Smooth muscle cell (in vitro differentiated cells): Measurements from ENCODE around the gene MXD1. TPM values are rescaled to one million over a fixed set of nuclear protein-coding genes. Genes with fewer than 3 reads are reported as not detected.

Source experiments
- DNase-seq: peaks from one replicate; lab custom pipeline; 2025; ENCODE audit not compliant: unreplicated experiment; lab: John Stamatoyannopoulos, UW
- H2AFZ ChIP-seq: fragments of 200-600 bp; sonication (generic); 2 replicates; pipeline ENCODE4 v1.6.0; 2016; ENCODE audit warnings: antibody characterized with exemption, low read depth, mild to moderate bottlenecking
- H3F3A ChIP-seq: fragments of 200-600 bp; sonication (generic); 2 replicates; pipeline ENCODE4 v1.6.0; 2017; ENCODE audit warnings: antibody characterized with exemption, low read depth
- H3K27ac ChIP-seq: fragments of 200-600 bp; sonication (generic); 2 replicates; pipeline ENCODE4 v1.5.1; 2016; ENCODE audit warnings: low read depth, mild to moderate bottlenecking
- H3K27me3 ChIP-seq: fragments of 200-600 bp; sonication (generic); 2 replicates; pipeline ENCODE4 v1.6.1; 2016; ENCODE audit warnings: low read depth, mild to moderate bottlenecking
- H3K36me3 ChIP-seq: fragments of 200-600 bp; sonication (generic); 2 replicates; pipeline ENCODE4 v1.5.1; 2016; ENCODE audit warnings: low read depth
- H3K4me1 ChIP-seq: fragments of 200-600 bp; sonication (generic); 2 replicates; pipeline ENCODE4 v1.5.1; 2016; ENCODE audit warnings: low read depth
- H3K4me2 ChIP-seq: fragments of 200-600 bp; sonication (generic); 2 replicates; pipeline ENCODE4 v1.6.0; 2016; ENCODE audit warnings: mild to moderate bottlenecking
- H3K4me3 ChIP-seq: fragments of 200-600 bp; sonication (generic); 2 replicates; pipeline ENCODE4 v1.5.1; 2016; ENCODE audit warnings: mild to moderate bottlenecking
- H3K79me2 ChIP-seq: fragments of 200-600 bp; sonication (generic); 2 replicates; pipeline ENCODE4 v1.6.0; 2016; ENCODE audit warnings: low read depth, mild to moderate bottlenecking
- H3K9ac ChIP-seq: fragments of 200-600 bp; sonication (generic); 2 replicates; pipeline ENCODE4 v1.6.0; 2016; ENCODE audit warnings: low read depth
- H3K9me3 ChIP-seq: fragments of 200-600 bp; sonication (generic); replicated peaks from 2 replicates; pipeline ENCODE4 v1.5.1; 2016; ENCODE audit warnings: low read depth
- H4K20me1 ChIP-seq: fragments of 200-600 bp; sonication (generic); 2 replicates; pipeline ENCODE4 v1.6.0; 2016; ENCODE audit warnings: low read depth
- WGBS: methylation state at CpG from one replicate; pipeline ENCODE4 v1.1.7; 2016; ENCODE audit warnings: low lambda C conversion rate; 5-methylcytosine and 5-hydroxymethylcytosine counted together
- polyA plus RNA-seq: library from polyadenylated mRNA; unstranded; fragments of >200 nt; fragmentation: Nextera tagmentation; extraction: Ambion mirVana; gene quantifications from 2 replicates; pipeline ENCODE4 v1.2.1, GENCODE V29; 2016
- total RNA-seq: library from RNA; depleted of rRNA; stranded (reverse); fragments of >200 nt; gene quantifications from 2 replicates; pipeline ENCODE4 v1.2.3, GENCODE V29; 2014
- TF ChIP-seq, protein P1 (sequence below): fragments of 200-600 bp; sonication (generic); IDR thresholded peaks from 2 replicates; pipeline ENCODE4 v1.5.1; 2017; ENCODE audit warnings: borderline replicate concordance, mild to moderate bottlenecking, antibody characterized with exemption; ENCODE audit not compliant: insufficient read depth, poor library complexity, severe bottlenecking

MXD1 gene
- total and polyA plus RNA-seq, 2 experiments from 2014 or later, result 7.9 to 10.2 TPM

DNA sequence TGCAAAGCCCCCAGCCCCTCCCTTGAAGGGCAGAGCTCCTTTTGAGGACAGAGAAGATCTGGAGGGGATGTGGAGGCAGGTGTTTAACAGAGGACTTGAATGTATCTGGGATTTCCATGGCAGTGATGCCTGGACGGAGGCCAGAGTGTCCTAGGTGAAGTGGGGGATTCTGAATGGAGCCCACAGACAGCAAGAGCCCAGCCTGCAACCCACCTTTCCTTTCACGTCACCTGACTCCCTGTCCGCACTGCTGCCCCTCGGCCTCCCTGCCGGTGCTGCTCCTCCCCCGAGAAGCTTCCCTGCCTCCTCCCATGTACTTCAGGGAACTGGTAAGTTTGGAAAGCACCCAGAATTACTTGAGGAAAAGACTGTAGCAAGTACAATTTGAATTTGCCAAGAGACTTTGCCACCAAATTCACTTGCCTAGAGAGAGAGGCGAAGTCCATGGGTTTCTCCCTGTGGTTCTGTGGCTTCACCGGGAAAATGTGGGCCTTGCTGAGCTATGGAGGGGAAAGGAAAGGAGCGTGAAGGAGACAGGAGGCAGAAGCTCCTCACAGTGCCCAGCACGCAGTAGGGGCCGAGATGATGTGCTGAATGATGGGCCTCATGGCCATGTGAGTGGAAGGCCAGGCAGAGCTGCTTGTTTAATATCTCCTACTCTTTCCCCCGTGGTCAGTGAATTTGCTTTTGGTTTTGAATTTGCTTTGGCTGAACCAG lies 60.4 kb downstream of the MXD1 start:
- Histone ChIP-seq H3K79me2 (no peaks in the 10 kb centered on the region), H3F3A (no peaks in the 10 kb centered on the region), H3K9me3 (no peaks in the 10 kb centered on the region), H3K4me2 (no peak overlapping the region), H3K27ac (no peak overlapping the region), H3K27me3 (no peaks in the 10 kb centered on the region), H3K4me1 (no peaks in the 10 kb centered on the region), H4K20me1 (no peaks in the 10 kb centered on the region), H3K36me3 (no peaks in the 10 kb centered on the region), H3K9ac (no peak overlapping the region), H2AFZ (no peak overlapping the region), H3K4me3 (no peak overlapping the region)
- TF ChIP-seq, protein P1, sequence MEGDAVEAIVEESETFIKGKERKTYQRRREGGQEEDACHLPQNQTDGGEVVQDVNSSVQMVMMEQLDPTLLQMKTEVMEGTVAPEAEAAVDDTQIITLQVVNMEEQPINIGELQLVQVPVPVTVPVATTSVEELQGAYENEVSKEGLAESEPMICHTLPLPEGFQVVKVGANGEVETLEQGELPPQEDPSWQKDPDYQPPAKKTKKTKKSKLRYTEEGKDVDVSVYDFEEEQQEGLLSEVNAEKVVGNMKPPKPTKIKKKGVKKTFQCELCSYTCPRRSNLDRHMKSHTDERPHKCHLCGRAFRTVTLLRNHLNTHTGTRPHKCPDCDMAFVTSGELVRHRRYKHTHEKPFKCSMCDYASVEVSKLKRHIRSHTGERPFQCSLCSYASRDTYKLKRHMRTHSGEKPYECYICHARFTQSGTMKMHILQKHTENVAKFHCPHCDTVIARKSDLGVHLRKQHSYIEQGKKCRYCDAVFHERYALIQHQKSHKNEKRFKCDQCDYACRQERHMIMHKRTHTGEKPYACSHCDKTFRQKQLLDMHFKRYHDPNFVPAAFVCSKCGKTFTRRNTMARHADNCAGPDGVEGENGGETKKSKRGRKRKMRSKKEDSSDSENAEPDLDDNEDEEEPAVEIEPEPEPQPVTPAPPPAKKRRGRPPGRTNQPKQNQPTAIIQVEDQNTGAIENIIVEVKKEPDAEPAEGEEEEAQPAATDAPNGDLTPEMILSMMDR, result no peak
- WGBS, result 90% methylated on average over 12 of the region's 12 CpGs
- no peak for DNase-seq

DNA sequence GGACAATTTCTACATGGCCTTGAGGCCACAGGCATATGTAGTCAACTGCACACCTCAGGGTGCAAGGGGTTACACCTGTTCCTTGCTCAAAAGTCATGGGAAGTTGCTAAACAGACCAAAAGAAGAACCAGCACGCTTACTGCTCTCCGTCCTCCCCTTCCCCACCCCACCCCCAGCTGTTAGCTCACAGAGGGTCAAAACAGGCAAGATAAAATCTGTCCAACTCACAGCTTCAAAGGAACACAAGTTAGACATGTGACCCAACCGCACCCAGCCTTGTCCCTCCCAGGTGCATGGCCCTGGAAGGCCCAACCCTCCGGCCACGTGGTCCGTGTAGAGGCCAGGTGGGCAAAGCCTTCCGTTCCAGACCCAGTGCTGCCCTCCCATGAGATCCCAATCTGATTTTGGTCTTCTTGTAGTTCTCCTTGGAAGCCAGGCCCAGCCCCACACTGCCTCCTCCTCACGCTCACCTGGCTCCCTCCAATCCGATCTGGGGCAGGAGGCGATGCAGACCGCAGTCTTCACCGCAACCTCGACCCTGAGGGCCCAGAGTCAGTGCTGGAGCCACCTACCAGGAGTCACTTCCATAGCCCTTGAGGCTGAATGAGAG lies 61.0 kb downstream of the MXD1 start:
- no peak overlapping the region for H3K27ac ChIP-seq
- no peaks in the 10 kb centered on the region for H3K9me3 ChIP-seq
- H4K20me1 ChIP-seq, result no peaks in the 10 kb centered on the region
- no peaks in the 10 kb centered on the region for H3K27me3 ChIP-seq
- no peaks in the 10 kb centered on the region for H3K36me3 ChIP-seq
- no peaks in the 10 kb centered on the region for H3F3A ChIP-seq
- no peak overlapping the region for H2AFZ ChIP-seq
- no peak overlapping the region for H3K4me2 ChIP-seq
- no peaks in the 10 kb centered on the region for H3K79me2 ChIP-seq
- no peak overlapping the region for H3K9ac ChIP-seq
- TF ChIP-seq, protein P1, result no peak
- WGBS, result 87% methylated on average over 13 of the region's 13 CpGs
- H3K4me1 ChIP-seq, result no peaks in the 10 kb centered on the region
- no peak for DNase-seq
- no peak overlapping the region for H3K4me3 ChIP-seq

DNA sequence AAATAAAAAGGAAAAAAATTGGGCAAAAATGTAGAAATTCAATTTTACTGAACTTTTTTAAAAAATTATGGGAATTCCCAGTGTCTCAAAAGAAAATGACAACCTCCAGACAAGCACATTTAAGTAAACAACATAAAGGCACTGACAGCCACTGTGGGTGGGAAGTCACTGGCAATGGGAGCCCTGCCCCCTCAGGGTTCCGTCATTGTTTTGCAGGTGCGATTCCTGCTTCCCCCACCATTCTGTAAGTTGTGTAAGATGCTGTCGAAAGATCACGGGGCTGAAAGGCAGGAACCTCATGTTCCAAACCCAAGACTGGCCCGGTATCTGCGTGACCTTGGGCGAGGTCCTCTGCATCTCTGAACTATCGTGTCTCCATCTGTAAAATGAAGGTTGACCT lies 62.3 kb downstream of the MXD1 start:
- Histone ChIP-seq H3K36me3 (no peaks in the 10 kb centered on the region), H2AFZ (no peak overlapping the region), H3K27me3 (no peaks in the 10 kb centered on the region), H3K27ac (no peak overlapping the region), H3K9ac (no peak overlapping the region), H3K4me3 (no peak overlapping the region), H3K4me2 (no peak overlapping the region), H3F3A (no peaks in the 10 kb centered on the region), H3K4me1 (no peaks in the 10 kb centered on the region), H4K20me1 (no peaks in the 10 kb centered on the region), H3K79me2 (no peaks in the 10 kb centered on the region), H3K9me3 (no peaks in the 10 kb centered on the region)
- no peak for DNase-seq
- TF ChIP-seq, protein P1, result no peak
- 98% methylated on average over 8 of the region's 8 CpGs for WGBS
